GM15510 (cell line): ENCODE measurements around the gene PRDM2.

Experiments used
- POLR2A ChIP-seq: IDR thresholded peaks from 3 replicates; pipeline ENCODE4 v1.6.1; 2011; ENCODE audit warnings: borderline replicate concordance; ENCODE audit not compliant: insufficient read length; ENCODE audit errors: extremely low read depth

Gene PRDM2

DNA sequence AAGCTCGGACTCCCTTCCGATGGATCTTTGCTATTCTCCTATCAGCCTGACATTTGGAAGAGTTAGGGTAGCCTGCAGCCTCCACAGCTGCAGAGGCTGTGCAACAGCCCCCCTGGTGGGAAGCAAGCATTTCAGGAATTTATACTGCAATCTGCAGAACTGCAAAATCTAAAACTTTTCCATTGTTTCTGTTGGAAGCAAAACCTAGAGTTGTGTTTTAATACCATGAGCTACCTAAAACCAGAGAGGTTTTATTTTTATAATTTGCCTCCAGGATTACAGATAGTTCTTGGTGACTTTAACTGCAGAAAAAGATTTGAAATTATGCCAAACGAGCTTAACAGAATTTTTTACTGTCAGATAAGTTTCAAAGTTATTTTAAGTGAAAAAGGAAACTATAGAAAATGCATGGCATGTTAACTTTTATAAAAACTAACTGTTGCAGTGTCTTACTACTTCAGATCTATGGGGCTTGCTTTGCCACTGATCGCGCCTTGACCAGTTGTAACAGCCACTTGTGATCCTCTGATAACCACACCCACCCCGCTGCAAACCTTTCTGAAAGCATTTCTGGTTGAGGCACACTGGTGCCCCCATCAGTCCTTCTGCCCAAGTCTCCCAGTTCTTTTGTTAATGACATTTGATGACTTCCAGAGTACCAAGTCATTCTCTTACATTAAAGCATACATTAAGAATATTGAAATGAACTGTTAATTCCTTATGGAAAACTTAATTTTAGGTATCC, 64.8 kb downstream of the PRDM2 start:
- TF ChIP-seq POLR2A: no peak

DNA sequence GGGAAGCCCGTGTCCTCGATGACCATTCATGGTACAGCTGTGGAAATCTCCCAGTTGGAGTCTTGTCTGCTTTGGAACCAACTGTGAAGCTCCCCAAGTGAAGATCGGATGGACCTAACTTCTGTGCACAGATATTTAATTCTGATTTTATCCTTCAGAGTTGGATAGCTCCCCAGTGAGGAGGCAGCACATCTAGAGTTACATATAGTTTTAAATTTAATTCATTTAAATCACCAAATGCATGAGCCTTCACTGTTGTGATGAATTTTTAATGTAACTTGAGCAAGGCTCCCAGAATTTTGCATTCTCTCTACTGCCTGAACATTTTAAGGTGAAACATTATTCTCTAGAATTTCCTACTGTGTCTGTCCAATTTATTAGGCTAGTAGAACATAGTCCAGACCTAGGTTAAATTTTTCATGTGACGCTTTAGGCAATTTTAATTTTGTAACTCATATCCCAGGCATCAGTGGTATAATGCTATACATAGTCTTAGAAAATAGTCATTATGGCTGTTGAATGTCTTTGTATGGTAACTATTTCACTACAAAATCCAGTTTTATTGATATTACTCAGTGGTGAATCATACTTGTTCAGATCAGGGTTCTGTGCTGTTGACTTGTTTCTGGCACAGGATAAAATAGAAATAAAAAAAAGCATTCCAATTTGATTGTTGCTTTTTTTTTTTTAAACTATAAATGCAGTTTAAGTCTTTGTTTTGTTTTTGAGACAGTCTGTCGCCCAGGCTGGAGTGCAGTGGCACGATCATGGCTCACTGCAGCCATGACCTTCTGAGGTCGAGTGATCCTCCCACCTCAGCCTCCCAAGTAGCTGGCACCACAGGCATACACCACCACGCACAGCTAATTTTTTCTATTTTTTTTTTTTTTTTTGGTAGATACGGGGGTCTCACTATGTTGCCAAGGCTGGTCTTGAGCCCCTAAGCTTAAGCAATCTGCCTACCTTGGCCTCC, 66.9 kb downstream of the PRDM2 start:
- TF ChIP-seq POLR2A: no peak

DNA sequence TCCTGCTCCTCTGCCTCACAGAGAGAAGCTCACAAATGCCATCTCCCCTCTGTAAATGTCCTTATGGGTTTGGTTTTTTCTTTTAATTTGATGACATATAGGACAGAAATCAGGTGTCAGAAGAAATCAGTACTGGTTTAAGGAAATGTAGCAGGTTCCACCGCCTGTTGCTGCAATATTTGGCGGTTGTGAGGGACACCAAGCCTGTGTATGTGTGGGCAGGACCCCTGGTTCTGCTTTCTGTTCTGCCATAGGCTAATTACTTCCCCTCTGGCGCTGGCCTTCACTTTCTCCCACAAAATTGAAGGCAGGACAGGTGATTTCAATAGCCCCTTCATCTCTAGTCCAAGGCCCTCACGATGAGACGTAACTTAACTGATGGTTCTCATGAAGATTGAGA, 69.2 kb downstream of the PRDM2 start:
- TF ChIP-seq POLR2A: no peak

DNA sequence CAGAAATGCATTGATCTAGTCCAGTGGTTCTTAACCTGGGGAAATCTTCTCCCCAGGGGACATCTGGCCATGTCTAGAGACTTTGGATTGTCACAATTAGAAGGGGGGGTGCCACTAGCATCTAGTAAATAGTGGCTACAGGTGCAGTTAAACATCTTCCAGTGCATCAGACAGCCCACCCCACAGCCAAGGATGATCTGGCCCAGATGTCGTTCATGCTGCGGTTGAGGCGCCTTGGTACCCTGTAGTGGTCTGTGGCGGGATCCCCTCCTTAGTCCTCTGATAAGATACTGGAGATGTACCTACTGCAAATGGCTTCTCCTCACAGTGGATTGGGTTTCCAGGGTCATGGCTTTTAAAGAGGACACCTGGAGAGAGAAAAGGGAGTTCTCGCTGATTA, 69.8 kb downstream of the PRDM2 start:
- TF ChIP-seq POLR2A: no peak

DNA sequence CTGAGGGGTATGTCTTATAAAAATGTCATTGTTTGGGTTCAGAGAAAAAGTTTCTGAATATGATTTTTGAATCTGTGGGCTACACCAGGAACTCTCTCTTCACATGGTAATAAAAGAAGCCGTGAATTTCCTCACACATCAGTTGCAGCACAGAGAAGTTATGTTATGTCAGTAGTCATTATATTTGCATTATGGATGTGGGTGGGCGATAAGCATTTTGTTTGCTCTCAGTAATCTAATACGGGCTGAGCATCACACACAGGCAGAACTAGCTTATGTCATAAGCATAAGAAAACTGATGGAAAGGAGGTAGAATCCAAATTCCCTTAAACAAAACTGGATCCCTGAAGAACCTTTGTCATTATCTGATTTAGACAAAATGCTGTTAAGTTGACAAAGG, 70.8 kb downstream of the PRDM2 start:
- TF ChIP-seq POLR2A: no peak

DNA sequence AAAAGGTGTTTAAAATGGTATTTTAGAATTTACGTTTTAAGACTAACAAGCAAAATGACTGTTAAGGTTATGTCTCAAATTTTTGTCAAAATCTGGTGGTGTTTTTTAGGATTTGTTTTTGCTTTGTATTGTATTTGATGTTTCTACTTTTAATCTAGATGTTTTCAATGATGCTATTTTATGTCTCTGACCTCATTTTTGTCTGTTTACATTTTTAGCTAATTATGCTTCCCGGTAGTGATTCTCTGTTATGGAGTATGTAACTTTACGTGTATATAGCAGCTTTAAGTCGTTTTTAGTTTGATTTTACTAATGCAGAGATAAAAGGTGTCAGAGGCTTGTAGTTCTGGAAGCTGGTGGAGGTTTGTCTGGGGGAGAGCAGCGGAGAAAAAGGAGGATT, 71.8 kb downstream of the PRDM2 start:
- no peak for TF ChIP-seq POLR2A

DNA sequence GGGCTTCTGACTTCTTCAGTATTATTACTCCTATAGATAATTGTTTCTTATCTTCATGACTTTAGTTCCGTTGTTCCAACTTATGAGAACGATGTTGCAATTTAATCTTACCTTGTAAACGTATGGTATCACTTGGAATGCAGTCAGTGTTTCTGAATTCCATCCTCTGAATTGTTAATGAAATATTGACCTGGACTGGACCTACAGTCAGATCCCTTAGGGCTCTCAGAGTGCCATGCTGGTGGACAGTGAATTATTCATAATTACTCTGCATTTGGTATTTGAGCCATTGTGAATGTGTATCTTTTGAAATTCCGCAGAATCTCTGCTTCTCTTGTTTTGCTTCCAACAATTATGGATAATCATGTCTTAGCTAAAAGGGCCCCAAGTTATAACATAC, 72.3 kb downstream of the PRDM2 start:
- no peak for TF ChIP-seq POLR2A

DNA sequence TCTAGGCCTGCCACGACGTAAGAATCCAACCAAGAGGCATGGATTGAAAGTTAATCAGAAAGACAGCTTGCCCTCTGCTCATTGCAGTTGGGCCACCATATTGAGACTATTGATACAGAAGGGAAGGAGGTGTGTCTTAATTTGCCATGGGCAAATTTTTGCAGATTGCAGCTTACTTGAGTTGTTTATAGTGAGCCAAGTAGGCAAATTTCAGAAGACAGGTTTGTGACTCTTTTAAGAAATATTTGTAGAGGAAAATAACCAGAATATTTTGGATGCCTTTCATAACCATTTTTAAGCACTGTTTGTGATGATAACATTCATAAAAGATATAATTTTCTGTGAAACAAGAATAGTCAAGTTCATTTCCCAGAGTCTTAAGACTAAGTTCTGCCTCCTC, 74.1 kb downstream of the PRDM2 start:
- TF ChIP-seq POLR2A: no peak

DNA sequence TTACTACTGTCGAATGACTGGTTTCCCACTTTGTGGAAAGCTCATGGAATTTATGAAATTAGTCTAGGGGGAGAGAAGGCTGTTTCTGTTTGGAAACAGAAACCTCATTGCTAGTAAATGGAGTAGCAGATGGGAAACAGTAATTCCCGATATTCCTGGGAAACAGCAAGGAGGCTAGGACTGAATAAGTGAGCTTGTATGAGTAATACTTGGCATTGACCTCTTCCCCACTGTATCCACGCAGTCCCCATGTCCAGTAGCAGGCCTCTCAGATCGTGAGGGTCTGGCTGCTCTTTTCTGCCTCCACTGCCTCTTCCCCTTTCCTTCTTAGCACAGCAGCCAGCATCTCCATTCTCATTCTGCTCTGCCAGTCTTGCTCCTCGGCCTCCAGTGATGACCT, 75.5 kb downstream of the PRDM2 start:
- TF ChIP-seq POLR2A: no peak

DNA sequence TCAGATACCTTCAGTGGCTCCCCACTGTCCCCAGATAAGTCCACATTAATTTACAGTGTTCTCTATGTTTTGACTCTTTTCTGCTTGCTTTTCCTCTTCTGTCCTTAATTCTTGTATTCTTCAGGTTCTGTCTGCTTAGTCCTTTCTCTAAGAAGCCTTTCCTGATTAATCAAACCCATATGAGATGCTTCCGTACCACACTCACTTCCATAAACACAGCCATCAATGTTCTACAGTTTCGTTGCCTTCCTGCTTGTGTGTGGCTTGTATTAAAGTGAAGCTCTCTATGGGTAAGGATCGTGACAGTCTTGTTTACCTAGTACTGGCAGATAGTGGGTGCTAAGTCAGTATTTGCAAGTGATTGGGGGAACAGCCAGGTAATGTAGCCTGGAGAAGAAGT, 75.9 kb downstream of the PRDM2 start:
- TF ChIP-seq POLR2A: no peak

DNA sequence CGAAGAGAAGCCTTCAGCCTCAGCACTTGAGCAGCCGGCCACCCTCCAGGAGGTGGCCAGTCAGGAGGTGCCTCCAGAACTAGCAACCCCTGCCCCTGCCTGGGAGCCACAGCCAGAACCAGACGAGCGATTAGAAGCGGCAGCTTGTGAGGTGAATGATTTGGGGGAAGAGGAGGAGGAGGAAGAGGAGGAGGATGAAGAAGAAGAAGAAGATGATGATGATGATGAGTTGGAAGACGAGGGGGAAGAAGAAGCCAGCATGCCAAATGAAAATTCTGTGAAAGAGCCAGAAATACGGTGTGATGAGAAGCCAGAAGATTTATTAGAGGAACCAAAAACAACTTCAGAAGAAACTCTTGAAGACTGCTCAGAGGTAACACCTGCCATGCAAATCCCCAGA, 78.4 kb downstream of the PRDM2 start:
- TF ChIP-seq POLR2A: no peak

DNA sequence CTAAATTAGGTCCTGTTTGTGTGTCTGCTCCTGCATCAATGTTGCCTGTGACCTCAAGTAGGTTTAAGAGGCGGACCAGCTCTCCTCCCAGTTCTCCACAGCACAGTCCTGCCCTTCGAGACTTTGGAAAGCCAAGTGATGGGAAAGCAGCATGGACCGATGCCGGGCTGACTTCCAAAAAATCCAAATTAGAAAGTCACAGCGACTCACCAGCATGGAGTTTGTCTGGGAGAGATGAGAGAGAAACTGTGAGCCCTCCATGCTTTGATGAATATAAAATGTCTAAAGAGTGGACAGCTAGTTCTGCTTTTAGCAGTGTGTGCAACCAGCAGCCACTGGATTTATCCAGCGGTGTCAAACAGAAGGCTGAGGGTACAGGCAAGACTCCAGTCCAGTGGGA, 79.9 kb downstream of the PRDM2 start:
- TF ChIP-seq POLR2A: no peak

DNA sequence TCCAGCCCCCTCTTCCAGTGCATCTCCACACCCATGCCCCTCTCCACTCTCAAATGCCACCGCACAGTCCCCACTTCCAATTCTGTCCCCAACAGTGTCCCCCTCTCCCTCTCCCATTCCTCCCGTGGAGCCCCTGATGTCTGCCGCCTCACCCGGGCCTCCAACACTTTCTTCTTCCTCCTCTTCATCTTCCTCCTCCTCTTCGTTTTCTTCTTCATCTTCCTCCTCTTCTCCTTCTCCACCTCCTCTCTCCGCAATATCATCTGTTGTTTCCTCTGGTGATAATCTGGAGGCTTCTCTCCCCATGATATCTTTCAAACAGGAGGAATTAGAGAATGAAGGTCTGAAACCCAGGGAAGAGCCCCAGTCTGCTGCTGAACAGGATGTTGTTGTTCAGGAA, 80.8 kb downstream of the PRDM2 start:
- TF ChIP-seq POLR2A: no peak

DNA sequence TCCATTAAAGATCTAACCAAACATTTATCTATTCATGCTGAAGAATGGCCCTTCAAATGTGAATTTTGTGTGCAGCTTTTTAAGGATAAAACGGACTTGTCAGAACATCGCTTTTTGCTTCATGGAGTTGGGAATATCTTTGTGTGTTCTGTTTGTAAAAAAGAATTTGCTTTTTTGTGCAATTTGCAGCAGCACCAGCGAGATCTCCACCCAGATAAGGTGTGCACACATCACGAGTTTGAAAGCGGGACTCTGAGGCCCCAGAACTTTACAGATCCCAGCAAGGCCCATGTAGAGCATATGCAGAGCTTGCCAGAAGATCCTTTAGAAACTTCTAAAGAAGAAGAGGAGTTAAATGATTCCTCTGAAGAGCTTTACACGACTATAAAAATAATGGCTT, 81.2 kb downstream of the PRDM2 start:
- no peak for TF ChIP-seq POLR2A

DNA sequence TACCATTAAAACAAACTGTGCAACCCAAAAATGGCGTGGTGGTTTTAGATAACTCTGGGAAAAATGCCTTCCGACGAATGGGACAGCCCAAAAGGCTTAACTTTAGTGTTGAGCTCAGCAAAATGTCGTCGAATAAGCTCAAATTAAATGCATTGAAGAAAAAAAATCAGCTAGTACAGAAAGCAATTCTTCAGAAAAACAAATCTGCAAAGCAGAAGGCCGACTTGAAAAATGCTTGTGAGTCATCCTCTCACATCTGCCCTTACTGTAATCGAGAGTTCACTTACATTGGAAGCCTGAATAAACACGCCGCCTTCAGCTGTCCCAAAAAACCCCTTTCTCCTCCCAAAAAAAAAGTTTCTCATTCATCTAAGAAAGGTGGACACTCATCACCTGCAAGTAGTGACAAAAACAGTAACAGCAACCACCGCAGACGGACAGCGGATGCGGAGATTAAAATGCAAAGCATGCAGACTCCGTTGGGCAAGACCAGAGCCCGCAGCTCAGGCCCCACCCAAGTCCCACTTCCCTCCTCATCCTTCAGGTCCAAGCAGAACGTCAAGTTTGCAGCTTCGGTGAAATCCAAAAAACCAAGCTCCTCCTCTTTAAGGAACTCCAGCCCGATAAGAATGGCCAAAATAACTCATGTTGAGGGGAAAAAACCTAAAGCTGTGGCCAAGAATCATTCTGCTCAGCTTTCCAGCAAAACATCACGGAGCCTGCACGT, 82.1 kb downstream of the PRDM2 start:
- no peak for TF ChIP-seq POLR2A

DNA sequence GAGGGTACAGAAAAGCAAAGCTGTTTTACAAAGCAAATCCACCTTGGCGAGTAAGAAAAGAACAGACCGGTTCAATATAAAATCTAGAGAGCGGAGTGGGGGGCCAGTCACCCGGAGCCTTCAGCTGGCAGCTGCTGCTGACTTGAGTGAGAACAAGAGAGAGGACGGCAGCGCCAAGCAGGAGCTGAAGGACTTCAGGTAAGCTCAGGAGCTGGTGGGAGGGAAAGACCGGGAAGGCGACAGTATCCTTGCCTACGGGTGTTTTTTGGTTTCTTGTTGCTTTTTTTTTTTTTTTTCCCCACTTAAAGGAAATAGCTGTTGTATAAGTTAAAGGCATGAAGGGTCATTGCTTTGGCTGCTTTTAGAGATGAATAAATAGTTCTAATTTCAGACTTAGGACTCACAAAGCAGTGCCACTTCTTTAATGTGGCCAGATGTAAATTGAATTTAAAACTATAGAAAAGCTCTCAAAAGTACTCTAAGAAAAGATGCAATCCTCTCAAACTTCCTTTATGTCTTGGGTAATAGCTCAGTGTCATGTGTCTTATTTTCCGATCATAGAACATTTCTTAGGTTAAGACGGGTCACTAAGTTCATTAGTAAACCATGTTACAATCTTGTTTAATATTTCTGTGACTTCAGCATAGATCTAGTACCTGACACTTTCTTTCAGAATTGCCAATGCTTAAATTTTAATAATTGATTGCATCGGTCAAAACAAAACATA, 82.8 kb downstream of the PRDM2 start:
- TF ChIP-seq POLR2A: no peak

DNA sequence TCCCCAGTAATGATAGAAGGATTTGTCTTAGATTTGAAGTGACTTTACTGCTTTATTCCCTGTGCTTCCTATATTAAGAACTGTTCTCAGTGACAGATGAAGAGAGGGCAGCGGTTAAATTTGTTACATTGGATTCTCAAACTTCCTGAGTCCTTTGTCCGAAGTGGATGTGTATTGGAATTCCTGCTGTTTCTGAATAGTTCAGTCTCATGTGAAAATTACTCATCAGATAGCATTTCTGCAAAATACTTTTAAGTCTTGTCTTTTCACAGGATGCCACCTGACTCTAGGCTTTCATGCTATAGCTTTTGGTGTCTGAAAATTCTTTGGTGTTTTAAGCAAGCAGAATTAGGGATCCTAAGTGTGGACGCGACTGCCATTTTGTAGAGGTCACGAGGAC, 83.6 kb downstream of the PRDM2 start:
- no peak for TF ChIP-seq POLR2A
